ENCODE data around the gene GRID1. TPM values are rescaled to one million over a fixed set of nuclear protein-coding genes. Genes with fewer than 3 reads are reported as not detected.

The GRID1 gene
- total RNA-seq, 3 donors from 2014 or later: 2.3 to 8.5 (median 5.9) TPM

DNA sequence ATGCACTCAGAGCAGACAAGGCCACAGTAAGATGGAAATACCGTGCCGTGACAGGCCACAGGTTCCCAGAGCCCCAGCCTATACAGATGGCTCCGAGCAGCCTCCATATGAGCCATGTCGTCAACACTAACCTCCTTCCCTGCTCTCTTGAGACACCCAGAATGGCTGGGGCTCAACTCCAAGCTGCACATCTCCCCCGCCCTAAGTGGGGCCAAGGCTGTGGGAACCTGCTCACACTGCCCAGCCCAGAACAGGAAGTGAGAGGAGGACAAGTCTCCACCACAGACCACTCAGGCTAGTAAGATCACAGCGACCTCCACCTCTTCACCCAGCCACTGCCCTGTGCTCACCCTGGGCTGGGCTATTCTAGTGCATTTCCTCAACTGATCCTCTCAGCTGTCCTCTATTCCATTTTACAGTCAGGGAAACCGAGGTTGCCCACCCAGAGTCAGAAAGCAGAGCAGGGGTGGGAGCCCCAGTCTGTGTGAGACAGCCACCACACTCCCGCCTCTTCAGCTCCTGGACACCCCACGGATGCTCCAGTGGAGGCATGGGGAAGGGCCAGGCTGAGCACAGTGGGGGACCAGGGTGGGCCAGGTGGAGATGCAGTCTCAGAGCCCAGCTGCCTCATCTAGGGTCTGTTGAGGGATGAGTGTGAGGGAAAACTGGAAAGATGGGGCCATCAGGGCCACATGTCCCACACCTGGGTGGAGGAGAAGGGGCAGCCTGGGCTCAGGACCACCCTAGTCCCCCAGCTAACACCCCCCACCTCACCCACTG lies 11.6 kb downstream of the GRID1 start:
- no peak for DNase-seq (ENCODE audit: low spot score in 2 of 2)
- H3K9me3 ChIP-seq: peaks cover 3 to 5% of the 10 kb centered on the region in 2 donors
- TF ChIP-seq POLR2AphosphoS5 (IDR thresholded peaks at IDR 0.05): no peak
- no peak for TF ChIP-seq POLR2A (IDR thresholded peaks at IDR 0.05)
- no peak for TF ChIP-seq CTCF (IDR thresholded peaks at IDR 0.05)
- no peak overlapping the region for H3K27ac ChIP-seq
- no peaks in the 10 kb centered on the region for H3K27me3 ChIP-seq
- no peaks in the 10 kb centered on the region for H3K4me1 ChIP-seq
- no peaks in the 10 kb centered on the region for H3K36me3 ChIP-seq
- intact Hi-C loops (cut with DNase I; ENCODE audit: low total_unique reads): no loop called here
- H3K4me3 ChIP-seq: no peak overlapping the region

- Histone ChIP-seq H3K4me3 (no peak overlapping the region), H3K9me3 (peaks cover 3 to 5% of the 10 kb centered on the region in 2 donors), H3K27ac (no peak overlapping the region), H3K4me1 (no peaks in the 10 kb centered on the region), H3K36me3 (no peaks in the 10 kb centered on the region), H3K27me3 (no peaks in the 10 kb centered on the region)
- no peak for DNase-seq (ENCODE audit: low spot score in 2 of 2)
- intact Hi-C loops (cut with DNase I; ENCODE audit: low total_unique reads): no loop called here
- no peak for TF ChIP-seq POLR2A (IDR thresholded peaks at IDR 0.05)
- no peak for TF ChIP-seq POLR2AphosphoS5 (IDR thresholded peaks at IDR 0.05)
- no peak for TF ChIP-seq CTCF (IDR thresholded peaks at IDR 0.05)
These were observed 12.8 kb downstream of the GRID1 start for GRCh38 chr10:86353506-86354485.

- Histone ChIP-seq H3K4me1 (no peaks in the 10 kb centered on the region), H3K27me3 (no peaks in the 10 kb centered on the region), H3K9me3 (peaks cover 3 to 5% of the 10 kb centered on the region in 2 donors), H3K27ac (no peak overlapping the region), H3K36me3 (no peaks in the 10 kb centered on the region), H3K4me3 (no peak overlapping the region)
- no peak for DNase-seq (ENCODE audit: low spot score in 2 of 2)
- TF ChIP-seq CTCF (IDR thresholded peaks at IDR 0.05) (no peak), POLR2AphosphoS5 (IDR thresholded peaks at IDR 0.05) (no peak), POLR2A (IDR thresholded peaks at IDR 0.05) (no peak)
- intact Hi-C loops (cut with DNase I; ENCODE audit: low total_unique reads): no loop called here
These were observed 15.7 kb downstream of the GRID1 start for GRCh38 chr10:86350897-86351296.

GRCh38 chr10:86349940-86350630 lies 16.5 kb downstream of the GRID1 start:
- TF ChIP-seq CTCF (IDR thresholded peaks at IDR 0.05): no peak
- no peak for TF ChIP-seq POLR2A (IDR thresholded peaks at IDR 0.05)
- TF ChIP-seq POLR2AphosphoS5 (IDR thresholded peaks at IDR 0.05): no peak
- Histone ChIP-seq H3K4me1 (no peaks in the 10 kb centered on the region), H3K4me3 (no peak overlapping the region), H3K9me3 (peaks cover 3 to 5% of the 10 kb centered on the region in 2 donors), H3K36me3 (no peaks in the 10 kb centered on the region), H3K27ac (no peak overlapping the region), H3K27me3 (no peaks in the 10 kb centered on the region)
- no peak for DNase-seq (ENCODE audit: low spot score in 2 of 2)
- intact Hi-C loops (cut with DNase I; ENCODE audit: low total_unique reads): no loop called here

All from breast epithelium (tissue), 4 donors.